Activated naive CD4-positive, alpha-beta T cell treated with anti-CD3 and anti-CD28 coated beads for 36 hours (primary cell): ENCODE measurements around the gene SEMA3G. TPM values are rescaled to one million over a fixed set of nuclear protein-coding genes. Genes with fewer than 3 reads are reported as not detected.
A peak's percentile ranks its signal among the peaks of the same experiment; 100 is the strongest.

ENCODE experiments used
- CTCF ChIA-PET: fragments of 350-600 bp; sonication (Branson Sonifier 250); formaldehyde crosslinking; loops from one replicate; lab custom pipeline; 2021; ENCODE audit warnings: antibody characterized with exemption; lab: Charles Lee
- DNase-seq: peaks from one replicate; pipeline ENCODE4 v3.0.0-alpha.2; 2020
- H3K27ac Mint-ChIP-seq: one replicate; pipeline ENCODE4 v1.8.0; 2021; ENCODE audit warnings: mild to moderate bottlenecking, mixed read lengths
- H3K27me3 Mint-ChIP-seq: one replicate; pipeline ENCODE4 v1.8.0; 2021; ENCODE audit warnings: low read depth, mixed read lengths
- H3K36me3 Mint-ChIP-seq: one replicate; pipeline ENCODE4 v1.8.0; 2021; ENCODE audit warnings: low read depth, mixed read lengths
- H3K4me1 Mint-ChIP-seq: one replicate; pipeline ENCODE4 v1.8.0; 2021; ENCODE audit warnings: low read depth, mixed read lengths
- H3K4me3 Mint-ChIP-seq: one replicate; pipeline ENCODE4 v1.8.0; 2021; ENCODE audit warnings: mild to moderate bottlenecking, moderate library complexity, mixed read lengths
- H3K9me3 Mint-ChIP-seq: one replicate; pipeline ENCODE4 v1.8.0; 2021; ENCODE audit warnings: mixed read lengths
- intact Hi-C: fragments of 100-400 bp; cut with micrococcal nuclease; formaldehyde crosslinking; loops from one replicate; pipeline ENCODE4 v1.15.1; 2023
- total RNA-seq, 2 experiments: library from RNA; stranded (reverse); gene quantifications; one replicate each; pipeline ENCODE4 v1.2.3, GENCODE V29; 2021

The SEMA3G gene
- total RNA-seq, 2 experiments from 2014 or later: not detected

- CTCF ChIA-PET: interaction anchor here (0.6 to 1.1 kb wide), 4 partner anchors 14 to 129 kb away, joined by 3 to 4 read pairs (median 4); no protein-coding TSS in a partner anchor
- Mint-ChIP-seq H3K27me3 (no peaks in the 10 kb centered on the region), H3K4me3 (no peak overlapping the region), H3K27ac (no peak overlapping the region), H3K36me3 (peaks cover 15% of the 10 kb centered on the region), H3K9me3 (no peaks in the 10 kb centered on the region), H3K4me1 (no peaks in the 10 kb centered on the region)
- no peak for DNase-seq
- intact Hi-C loops: loop anchor here (1.0 kb wide), 1 partner anchor 210 kb away; no protein-coding TSS in a partner anchor
These were observed 27.5 kb upstream of the SEMA3G start for GRCh38 chr3:52472239-52473000.

GRCh38 chr3:52471371-52472238, 26.7 kb upstream of the SEMA3G start:
- H3K27ac Mint-ChIP-seq: no peak overlapping the region
- no peak overlapping the region for H3K4me3 Mint-ChIP-seq
- intact Hi-C loops: loop anchor here (1.0 kb wide), 1 partner anchor 211 kb away; no protein-coding TSS in a partner anchor
- no peaks in the 10 kb centered on the region for H3K27me3 Mint-ChIP-seq
- no peaks in the 10 kb centered on the region for H3K9me3 Mint-ChIP-seq
- peaks cover 15% of the 10 kb centered on the region for H3K36me3 Mint-ChIP-seq
- CTCF ChIA-PET: interaction anchor here (0.6 to 1.2 kb wide), 5 partner anchors 13 to 513 kb away, joined by 3 to 4 read pairs (median 4); no protein-coding TSS in a partner anchor
- H3K4me1 Mint-ChIP-seq: no peaks in the 10 kb centered on the region
- DNase-seq: peak; percentile 55

- Mint-ChIP-seq H3K4me3 (no peak overlapping the region), H3K9me3 (no peaks in the 10 kb centered on the region), H3K27me3 (no peaks in the 10 kb centered on the region), H3K27ac (no peak overlapping the region), H3K36me3 (peaks cover 11% of the 10 kb centered on the region), H3K4me1 (peaks cover under 1% of the 10 kb centered on the region)
- DNase-seq: no peak
- CTCF ChIA-PET: interaction anchor here (0.6 to 1.6 kb wide), 4 partner anchors 12 to 513 kb away, joined by 3 to 5 read pairs (median 4); no protein-coding TSS in a partner anchor
- intact Hi-C loops: no loop called here
These were observed 26.0 kb upstream of the SEMA3G start for GRCh38 chr3:52470920-52471319.

- CTCF ChIA-PET: interaction anchor here (0.6 kb wide), 1 partner anchor 54 kb away, joined by 3 read pairs; no protein-coding TSS in a partner anchor
- no peak overlapping the region for H3K4me3 Mint-ChIP-seq
These were observed 24.1 kb upstream of the SEMA3G start for GRCh38 chr3:52469001-52469400.

GRCh38 chr3:52468336-52468735, 23.4 kb upstream of the SEMA3G start:
- Mint-ChIP-seq H3K4me1 (peaks cover 4% of the 10 kb centered on the region), H3K27ac (no peak overlapping the region), H3K4me3 (no peak overlapping the region), H3K27me3 (no peaks in the 10 kb centered on the region), H3K36me3 (peaks cover 6% of the 10 kb centered on the region), H3K9me3 (no peaks in the 10 kb centered on the region)
- no peak for DNase-seq
- CTCF ChIA-PET: interaction anchor here (0.6 to 0.7 kb wide), 2 partner anchors 54 to 65 kb away, joined by 3 read pairs; no protein-coding TSS in a partner anchor
- intact Hi-C loops: no loop called here

More at GRCh38 chr3:52469001-52469400, 24.1 kb upstream of the SEMA3G start:
- peaks cover 8% of the 10 kb centered on the region for H3K36me3 Mint-ChIP-seq
- no peaks in the 10 kb centered on the region for H3K9me3 Mint-ChIP-seq
- H3K27me3 Mint-ChIP-seq: no peaks in the 10 kb centered on the region
- no peak for DNase-seq
- intact Hi-C loops: no loop called here
- H3K27ac Mint-ChIP-seq: no peak overlapping the region
- peaks cover 3% of the 10 kb centered on the region for H3K4me1 Mint-ChIP-seq

GRCh38 chr3:52463416-52463815, 18.5 kb upstream of the SEMA3G start:
- no peaks in the 10 kb centered on the region for H3K9me3 Mint-ChIP-seq
- CTCF ChIA-PET: no interaction called here
- intact Hi-C loops: no loop called here
- H3K27me3 Mint-ChIP-seq: no peaks in the 10 kb centered on the region
- H3K27ac Mint-ChIP-seq: no peak overlapping the region
- no peak overlapping the region for H3K4me3 Mint-ChIP-seq
- DNase-seq: no peak
- peaks cover 7% of the 10 kb centered on the region for H3K36me3 Mint-ChIP-seq
- H3K4me1 Mint-ChIP-seq: peaks cover 14% of the 10 kb centered on the region

GRCh38 chr3:52461874-52462273, 17.0 kb upstream of the SEMA3G start:
- no peak overlapping the region for H3K4me3 Mint-ChIP-seq
- DNase-seq: no peak
- H3K9me3 Mint-ChIP-seq: no peaks in the 10 kb centered on the region

GRCh38 chr3:52458770-52459545, 14.1 kb upstream of the SEMA3G start:
- H3K9me3 Mint-ChIP-seq: no peaks in the 10 kb centered on the region
- DNase-seq: no peak
- peaks cover 41% of the 10 kb centered on the region for H3K4me1 Mint-ChIP-seq
- peaks cover 18% of the 10 kb centered on the region for H3K36me3 Mint-ChIP-seq
- no peak overlapping the region for H3K27ac Mint-ChIP-seq
- CTCF ChIA-PET: interaction anchor here (1.1 to 6.3 kb wide), 2 partner anchors 11 to 13 kb away, joined by 3 to 34 read pairs; no protein-coding TSS in a partner anchor
- H3K4me3 Mint-ChIP-seq: no peak overlapping the region
- intact Hi-C loops: loop anchor here (5.0 kb wide), 2 partner anchors 313 to 462 kb away; partner anchors contain the start of genes NEK4 and RPL29
- H3K27me3 Mint-ChIP-seq: no peaks in the 10 kb centered on the region

More at GRCh38 chr3:52461874-52462273, 17.0 kb upstream of the SEMA3G start:
- no peak overlapping the region for H3K27ac Mint-ChIP-seq
- intact Hi-C loops: no loop called here
- no peaks in the 10 kb centered on the region for H3K27me3 Mint-ChIP-seq
- CTCF ChIA-PET: no interaction called here
- H3K4me1 Mint-ChIP-seq: peaks cover 27% of the 10 kb centered on the region
- H3K36me3 Mint-ChIP-seq: peaks cover 15% of the 10 kb centered on the region

GRCh38 chr3:52458031-52458760, 13.3 kb upstream of the SEMA3G start:
- Mint-ChIP-seq H3K27me3 (no peaks in the 10 kb centered on the region), H3K36me3 (peaks cover 18% of the 10 kb centered on the region), H3K4me3 (no peak overlapping the region), H3K9me3 (no peaks in the 10 kb centered on the region), H3K4me1 (peaks cover 43% of the 10 kb centered on the region), H3K27ac (peak overlapping the region; percentile 10)
- CTCF ChIA-PET: interaction anchor here (0.7 to 6.3 kb wide), 3 partner anchors 11 to 30 kb away, joined by 3 to 34 read pairs (median 4); no protein-coding TSS in a partner anchor
- DNase-seq: no peak
- intact Hi-C loops: loop anchor here (5.0 kb wide), 2 partner anchors 314 to 461 kb away; partner anchors contain the start of genes NEK4 and RPL29

GRCh38 chr3:52456800-52457183, 11.9 kb upstream of the SEMA3G start:
- intact Hi-C loops: loop anchor here (5.0 kb wide), 2 partner anchors 316 to 459 kb away; partner anchors contain the start of genes NEK4 and RPL29
- H3K4me3 Mint-ChIP-seq: peak overlapping the region; percentile 94
- no peaks in the 10 kb centered on the region for H3K27me3 Mint-ChIP-seq
- H3K27ac Mint-ChIP-seq: peak overlapping the region; percentile 90
- CTCF ChIA-PET: interaction anchor here (1.1 to 6.3 kb wide), 3 partner anchors 9 to 16 kb away, joined by 3 to 34 read pairs (median 4); partner anchors contain the start of gene SEMA3G
- H3K9me3 Mint-ChIP-seq: no peaks in the 10 kb centered on the region
- peaks cover 36% of the 10 kb centered on the region for H3K4me1 Mint-ChIP-seq
- peaks cover 18% of the 10 kb centered on the region for H3K36me3 Mint-ChIP-seq
- no peak for DNase-seq
